OCI-LY7 (cell line): Measurements from ENCODE around the gene SART3. TPM values are rescaled to one million over a fixed set of nuclear protein-coding genes. Genes with fewer than 3 reads are reported as not detected.

Experiments
- BruUV-seq: library from RNA; stranded (reverse); fragments of 400-500 nt; replicated peaks from 2 replicates; lab custom pipeline; 2021; lab: Mats Ljungman, UMichigan
- CTCF ChIA-PET: fragments of 300-600 bp; sonication (Branson Sonifier 250); formaldehyde crosslinking; loops from one replicate; lab custom pipeline; 2022; ENCODE audit warnings: antibody characterized with exemption; ENCODE audit not compliant: unreplicated experiment; lab: Charles Lee
- POLR2A ChIA-PET: fragments of 300-600 bp; sonication (Branson Sonifier 250); formaldehyde crosslinking; loops from one replicate; lab custom pipeline; 2022; ENCODE audit warnings: antibody characterized with exemption; lab: Charles Lee
- DNase-seq: peaks from one replicate; pipeline ENCODE4 v3.0.0-alpha.2; 2015; ENCODE audit warnings: low spot score
- H2AFZ ChIP-seq: fragments of 200-600 bp; sonication (generic), shearing (Covaris generic); 2 replicates; pipeline ENCODE4 v1.6.1; 2014; ENCODE audit warnings: mild to moderate bottlenecking, antibody characterized with exemption, low read length, moderate library complexity
- H3K27ac ChIP-seq: fragments of 200-600 bp; sonication (generic); 2 replicates; pipeline ENCODE4 v1.5.1; 2014; ENCODE audit warnings: mixed run types, low read depth, mild to moderate bottlenecking, moderate library complexity, low read length, inconsistent platforms; ENCODE audit not compliant: poor library complexity, severe bottlenecking
- H3K36me3 ChIP-seq: fragments of 200-600 bp; sonication (generic); 2 replicates; pipeline ENCODE4 v1.6.1; 2014; ENCODE audit warnings: mild to moderate bottlenecking, antibody characterized with exemption, low read length, moderate library complexity, mixed read lengths; ENCODE audit not compliant: insufficient read depth
- H3K4me1 ChIP-seq: fragments of 200-600 bp; sonication (generic); 2 replicates; pipeline ENCODE4 v1.5.1; 2014; ENCODE audit warnings: mild to moderate bottlenecking, low read length; ENCODE audit not compliant: insufficient read depth, poor library complexity, severe bottlenecking
- H3K4me2 ChIP-seq: fragments of 200-600 bp; sonication (generic); 2 replicates; pipeline ENCODE4 v1.6.1; 2014; ENCODE audit warnings: mild to moderate bottlenecking, low read length
- H3K4me3 ChIP-seq: fragments of 200-600 bp; sonication (generic); 2 replicates; pipeline ENCODE4 v1.5.1; 2014; ENCODE audit warnings: mild to moderate bottlenecking, low read depth, low read length; ENCODE audit not compliant: poor library complexity, severe bottlenecking
- H3K79me2 ChIP-seq: fragments of 200-600 bp; sonication (generic); 2 replicates; pipeline ENCODE4 v1.6.1; 2016; ENCODE audit warnings: low read depth, mild to moderate bottlenecking, low read length, moderate library complexity, mixed read lengths; ENCODE audit not compliant: insufficient read depth
- H3K9me2 ChIP-seq: fragments of 200-600 bp; sonication (generic); 2 replicates; pipeline ENCODE4 v1.6.1; 2016; ENCODE audit warnings: mild to moderate bottlenecking, low read length, mixed read lengths; ENCODE audit not compliant: insufficient read depth
- H3K9me3 ChIP-seq: fragments of 200-600 bp; sonication (generic); 2 replicates; pipeline ENCODE4 v1.6.1; 2014; ENCODE audit warnings: mild to moderate bottlenecking, mixed run types, low read length, mixed read lengths
- H4K20me1 ChIP-seq: fragments of 200-600 bp; sonication (generic); 2 replicates; pipeline ENCODE4 v1.6.1; 2014; ENCODE audit warnings: mild to moderate bottlenecking, antibody characterized with exemption, low read length, moderate library complexity, mixed read lengths; ENCODE audit not compliant: insufficient read depth
- CTCF ChIP-seq: fragments of 200-600 bp; sonication (generic); conservative IDR thresholded peaks from 2 replicates; pipeline ENCODE4 v1.5.1; 2014; ENCODE audit warnings: mild to moderate bottlenecking, antibody characterized with exemption, low read length, moderate library complexity, mixed read lengths
- EZH2phosphoT487 ChIP-seq: fragments of 200-600 bp; sonication (generic); IDR thresholded peaks from 2 replicates; pipeline ENCODE4 v1.6.1; 2018; ENCODE audit warnings: low read depth, borderline replicate concordance, mild to moderate bottlenecking, mixed run types, antibody characterized with exemption, low read length, moderate library complexity, mixed read lengths
- intact Hi-C: fragments of 100-400 bp; cut with micrococcal nuclease; formaldehyde crosslinking; loops from one replicate; pipeline ENCODE4 v1.10.0; 2022; ENCODE audit not compliant: unreplicated experiment
- total RNA-seq, 2 experiments: library from RNA; depleted of rRNA in 1 of 2; stranded (reverse); fragments of >200 nt in 1 of 2; shearing (Covaris generic) in 1 of 2; gene quantifications; 2 replicates each; pipeline ENCODE4 v1.2.3, GENCODE V29; 2014 to 2022

SART3 gene
- total RNA-seq, 2 experiments from 2014 or later = 143 to 211 TPM

- Histone ChIP-seq H4K20me1 (no peaks in the 10 kb centered on the region), H3K4me2 (no peak overlapping the region), H3K36me3 (no peaks in the 10 kb centered on the region), H2AFZ (no peak overlapping the region), H3K9me2 (no peaks in the 10 kb centered on the region), H3K4me1 (no peaks in the 10 kb centered on the region), H3K4me3 (no peak overlapping the region), H3K9me3 (no peaks in the 10 kb centered on the region), H3K27ac (no peak overlapping the region), H3K79me2 (no peaks in the 10 kb centered on the region)
- no peak for DNase-seq
- ChIA-PET CTCF (no interaction called here), POLR2A (no interaction called here)
- intact Hi-C loops = no loop called here
- TF ChIP-seq EZH2phosphoT487 = no peak
- no peak for TF ChIP-seq CTCF
- BruUV-seq = no TSS peak
Observed at GRCh38 chr12:108599541-108599940, 38.6 kb upstream of the SART3 start.

GRCh38 chr12:108598553-108599250, 37.7 kb upstream of the SART3 start:
- ChIA-PET POLR2A (interaction anchor here (0.6 to 1.0 kb wide), 2 partner anchors 13 to 30 kb away, joined by 3 to 4 read pairs; no protein-coding TSS in a partner anchor), CTCF (interaction anchor here (0.7 kb wide), 1 partner anchor 199 kb away, joined by 10 read pairs; no protein-coding TSS in a partner anchor)
- no peak for TF ChIP-seq CTCF
- TF ChIP-seq EZH2phosphoT487 = no peak

More at GRCh38 chr12:108598553-108599250, 37.7 kb upstream of the SART3 start:
- no peaks in the 10 kb centered on the region for H3K36me3 ChIP-seq
- BruUV-seq = no TSS peak
- no peaks in the 10 kb centered on the region for H4K20me1 ChIP-seq
- DNase-seq = no peak
- H3K4me1 ChIP-seq = no peaks in the 10 kb centered on the region
- no peaks in the 10 kb centered on the region for H3K79me2 ChIP-seq
- no peaks in the 10 kb centered on the region for H3K9me3 ChIP-seq
- intact Hi-C loops = no loop called here
- no peak overlapping the region for H2AFZ ChIP-seq
- no peak overlapping the region for H3K27ac ChIP-seq
- no peaks in the 10 kb centered on the region for H3K9me2 ChIP-seq
- no peak overlapping the region for H3K4me3 ChIP-seq
- no peak overlapping the region for H3K4me2 ChIP-seq
